WTC11 (cell line): ENCODE data around the gene CCL8. TPM values are rescaled to one million over a fixed set of nuclear protein-coding genes. Genes with fewer than 3 reads are reported as not detected.

Experiments
- ATAC-seq: fragments of 200-7000 bp; cut with Tn5 transposase; 2 replicates; pipeline ENCODE4 v1.10.0; 2021; ENCODE audit warnings: mild to moderate bottlenecking, moderate library complexity
- CTCF ChIA-PET: fragments of 300-600 bp; sonication (Branson Sonifier 250); formaldehyde crosslinking; loops from one replicate; lab custom pipeline; 2021; ENCODE audit warnings: antibody characterized with exemption; lab: Charles Lee
- POLR2A ChIA-PET: fragments of 350-600 bp; sonication (Branson Sonifier 250); formaldehyde crosslinking; loops from one replicate; lab custom pipeline; 2021; ENCODE audit warnings: antibody characterized with exemption; lab: Charles Lee
- DNase-seq: peaks from one replicate; pipeline ENCODE4 v3.0.0; 2021; ENCODE audit warnings: low spot score
- H3K27ac Mint-ChIP-seq: 2 replicates; pipeline ENCODE4 v1.8.0; 2021; ENCODE audit warnings: mixed read lengths
- H3K27me3 Mint-ChIP-seq: 2 replicates; pipeline ENCODE4 v1.8.0; 2021; ENCODE audit warnings: low read depth, mild to moderate bottlenecking, moderate library complexity, mixed read lengths
- H3K36me3 Mint-ChIP-seq: 2 replicates; pipeline ENCODE4 v1.8.0; 2021; ENCODE audit warnings: mixed read lengths
- H3K4me1 Mint-ChIP-seq: 2 replicates; pipeline ENCODE4 v1.8.0; 2022; ENCODE audit warnings: mixed read lengths
- H3K4me3 Mint-ChIP-seq: 2 replicates; pipeline ENCODE4 v1.8.0; 2021; ENCODE audit warnings: mild to moderate bottlenecking, moderate library complexity, mixed read lengths
- H3K9me3 Mint-ChIP-seq: 2 replicates; pipeline ENCODE4 v1.8.0; 2021; ENCODE audit warnings: mixed read lengths
- ATF1 ChIP-seq: sonication (generic); formaldehyde crosslinking; IDR thresholded peaks from 2 replicates; pipeline ENCODE4 v1.8.1; 2023; ENCODE audit warnings: mild to moderate bottlenecking, moderate library complexity, missing genetic modification reagents
- CREM ChIP-seq: sonication (generic); formaldehyde crosslinking; IDR thresholded peaks from 2 replicates; pipeline ENCODE4 v1.8.1; 2022; ENCODE audit warnings: mild to moderate bottlenecking, missing genetic modification reagents, moderate library complexity
- E2F5 ChIP-seq: sonication (generic); formaldehyde crosslinking; IDR thresholded peaks from 2 replicates; pipeline ENCODE4 v1.8.1; 2022; ENCODE audit warnings: mild to moderate bottlenecking, moderate library complexity, missing genetic modification reagents
- EMX1 ChIP-seq: fragments of 250-450 bp; sonication (Bioruptor Pico); IDR thresholded peaks from 2 replicates; pipeline ENCODE4 v1.8.0; 2021; ENCODE audit warnings: mild to moderate bottlenecking
- ESRRA ChIP-seq: sonication (generic); formaldehyde crosslinking; IDR thresholded peaks from 2 replicates; pipeline ENCODE4 v1.8.1; 2022; ENCODE audit warnings: mild to moderate bottlenecking, missing genetic modification reagents, borderline replicate concordance
- FOXK1 ChIP-seq: sonication (generic); formaldehyde crosslinking; IDR thresholded peaks from 2 replicates; pipeline ENCODE4 v1.8.0; 2022; ENCODE audit warnings: mild to moderate bottlenecking, moderate library complexity, missing genetic modification reagents
- FOXP1 ChIP-seq: sonication (generic); formaldehyde crosslinking; IDR thresholded peaks from 2 replicates; pipeline ENCODE4 v1.8.0; 2022; ENCODE audit warnings: missing genetic modification reagents, mild to moderate bottlenecking, moderate library complexity, borderline replicate concordance
- JUN ChIP-seq: sonication (generic); formaldehyde crosslinking; IDR thresholded peaks from 2 replicates; pipeline ENCODE4 v1.8.0; 2023; ENCODE audit warnings: mild to moderate bottlenecking, missing genetic modification reagents
- MAX ChIP-seq: sonication (generic); formaldehyde crosslinking; IDR thresholded peaks from 2 replicates; pipeline ENCODE4 v1.8.0; 2022; ENCODE audit warnings: mild to moderate bottlenecking, missing genetic modification reagents
- NFYB ChIP-seq: sonication (generic); formaldehyde crosslinking; conservative IDR thresholded peaks from 2 replicates; pipeline ENCODE4 v1.8.0; 2022; ENCODE audit warnings: low read depth, missing genetic modification reagents
- NR2C2 ChIP-seq: sonication (generic); formaldehyde crosslinking; IDR thresholded peaks from 2 replicates; pipeline ENCODE4 v1.8.0; 2022; ENCODE audit warnings: mild to moderate bottlenecking, missing genetic modification reagents
- NR3C1 ChIP-seq: sonication (generic); formaldehyde crosslinking; conservative IDR thresholded peaks from 2 replicates; pipeline ENCODE4 v1.8.1; 2023; ENCODE audit warnings: low read depth, mild to moderate bottlenecking, missing genetic modification reagents
- OVOL2 ChIP-seq: fragments of 250-450 bp; sonication (Bioruptor Pico); IDR thresholded peaks from 2 replicates; pipeline ENCODE4 v1.9.0; 2021; ENCODE audit warnings: mild to moderate bottlenecking, borderline replicate concordance
- RORB ChIP-seq: fragments of 250-450 bp; sonication (Bioruptor Pico); IDR thresholded peaks from 2 replicates; pipeline ENCODE4 v1.9.0; 2021; ENCODE audit warnings: mild to moderate bottlenecking
- SMAD4 ChIP-seq: sonication (generic); formaldehyde crosslinking; IDR thresholded peaks from 2 replicates; pipeline ENCODE4 v1.8.0; 2022; ENCODE audit warnings: mild to moderate bottlenecking, missing genetic modification reagents
- SOX15 ChIP-seq: fragments of 250-450 bp; sonication (Bioruptor Pico); IDR thresholded peaks from 2 replicates; pipeline ENCODE4 v1.9.0; 2021; ENCODE audit warnings: mild to moderate bottlenecking
- SP1 ChIP-seq: sonication (generic); formaldehyde crosslinking; conservative IDR thresholded peaks from 2 replicates; pipeline ENCODE4 v1.8.1; 2022; ENCODE audit warnings: missing genetic modification reagents
- TCF7 ChIP-seq: sonication (generic); formaldehyde crosslinking; IDR thresholded peaks from 2 replicates; pipeline ENCODE4 v1.8.0; 2022; ENCODE audit warnings: mild to moderate bottlenecking, low read depth, missing genetic modification reagents, moderate library complexity
- TEAD4 ChIP-seq: sonication (generic); formaldehyde crosslinking; IDR thresholded peaks from 2 replicates; pipeline ENCODE4 v1.8.0; 2022; ENCODE audit warnings: mild to moderate bottlenecking, missing genetic modification reagents
- ZNF219 ChIP-seq: sonication (generic); formaldehyde crosslinking; IDR thresholded peaks from 2 replicates; pipeline ENCODE4 v1.8.0; 2023; ENCODE audit warnings: missing genetic modification reagents, mild to moderate bottlenecking, borderline replicate concordance
- ZNF232 ChIP-seq: sonication (generic); formaldehyde crosslinking; IDR thresholded peaks from 2 replicates; pipeline ENCODE4 v1.8.0; 2022; ENCODE audit warnings: mild to moderate bottlenecking, missing genetic modification reagents
- ZNF532 ChIP-seq: fragments of 250-450 bp; sonication (Bioruptor Pico); IDR thresholded peaks from 2 replicates; pipeline ENCODE4 v1.9.0; 2021; ENCODE audit warnings: mild to moderate bottlenecking, borderline replicate concordance
- ZNF671 ChIP-seq: fragments of 250-450 bp; sonication (Bioruptor Pico); IDR thresholded peaks from 2 replicates; pipeline ENCODE4 v1.8.0; 2021; ENCODE audit warnings: mild to moderate bottlenecking
- ZSCAN18 ChIP-seq: fragments of 250-450 bp; sonication (Bioruptor Pico); IDR thresholded peaks from 2 replicates; pipeline ENCODE4 v2.1.2; 2022; ENCODE audit warnings: mild to moderate bottlenecking, moderate library complexity
- total RNA-seq: library from RNA; stranded (reverse); gene quantifications from 3 replicates; pipeline ENCODE4 v1.2.3, GENCODE V29; 2021

Gene CCL8
- total RNA-seq, 1 experiment from 2014 or later: not detected

- TF ChIP-seq TCF7 (CRISPR knock-in tag) (no peak), RORB (CRISPR knock-in tag) (no peak), OVOL2 (CRISPR knock-in tag) (no peak), MAX (CRISPR knock-in tag) (no peak), TEAD4 (no peak), SOX15 (CRISPR knock-in tag) (no peak), CREM (CRISPR knock-in tag) (no peak), ZSCAN18 (CRISPR knock-in tag) (no peak), ZNF232 (CRISPR knock-in tag) (no peak), EMX1 (CRISPR knock-in tag) (no peak), SMAD4 (CRISPR knock-in tag) (no peak)
- H3K4me1 Mint-ChIP-seq: no peaks in the 10 kb centered on the region
- no peak overlapping the region for H3K4me3 Mint-ChIP-seq
- H3K27me3 Mint-ChIP-seq: peaks cover 46% of the 10 kb centered on the region
- DNase-seq: no peak
- POLR2A ChIA-PET: no interaction called here
- H3K27ac Mint-ChIP-seq: no peak overlapping the region
- no peak for ATAC-seq
- CTCF ChIA-PET: interaction anchor here (1.0 kb wide), 1 partner anchor 78 kb away, joined by 3 read pairs; no protein-coding TSS in a partner anchor
- no peaks in the 10 kb centered on the region for H3K9me3 Mint-ChIP-seq
- no peaks in the 10 kb centered on the region for H3K36me3 Mint-ChIP-seq
Measured at GRCh38 chr17:34283571-34283970, 35.7 kb upstream of the CCL8 start.

- ChIA-PET CTCF (interaction anchor here (1.2 kb wide), 1 partner anchor 76 kb away, joined by 6 read pairs; no protein-coding TSS in a partner anchor), POLR2A (no interaction called here)
- H3K27me3 Mint-ChIP-seq: peaks cover 42% of the 10 kb centered on the region
- DNase-seq: no peak
- no peaks in the 10 kb centered on the region for H3K4me1 Mint-ChIP-seq
- H3K4me3 Mint-ChIP-seq: no peak within 1 kb of the TSS
- TF ChIP-seq ZNF219 (CRISPR knock-in tag) (no peak), ZNF532 (CRISPR knock-in tag) (no peak), FOXK1 (CRISPR knock-in tag) (no peak), JUN (CRISPR knock-in tag) (no peak), E2F5 (CRISPR knock-in tag) (no peak), NR3C1 (CRISPR knock-in tag) (no peak), CREM (CRISPR knock-in tag) (no peak), ATF1 (CRISPR knock-in tag) (no peak), NR2C2 (CRISPR knock-in tag) (no peak), SP1 (CRISPR knock-in tag) (no peak), ZNF671 (no peak), OVOL2 (CRISPR knock-in tag) (no peak), ESRRA (CRISPR knock-in tag) (no peak), FOXP1 (CRISPR knock-in tag) (no peak), NFYB (CRISPR knock-in tag) (no peak), EMX1 (CRISPR knock-in tag) (no peak)
- H3K36me3 Mint-ChIP-seq: no peaks in the 10 kb centered on the region
- no peaks in the 10 kb centered on the region for H3K9me3 Mint-ChIP-seq
- H3K27ac Mint-ChIP-seq: no peak within 1 kb of the TSS
- no peak for ATAC-seq
Measured at GRCh38 chr17:34285286-34285792, 33.9 kb upstream of the CCL8 start, which contains the start of gene CCL11. Gene CCL11 (plus strand): TSS chr17:34285742. CDS start chr17:34285809, 67 bp downstream.
